Calu3 (cell line): ENCODE data around the gene LINC00632. TPM values are rescaled to one million over a fixed set of nuclear protein-coding genes. Genes with fewer than 3 reads are reported as not detected.

Experiments used
- BruUV-seq: library from RNA; stranded (reverse); fragments of 400-500 nt; replicated peaks from 2 replicates; lab custom pipeline; 2021; lab: Mats Ljungman, UMichigan
- CTCF ChIA-PET: fragments of 300-600 bp; sonication (Branson Sonifier 250); formaldehyde crosslinking; loops from one replicate; lab custom pipeline; 2022; ENCODE audit warnings: antibody characterized with exemption; lab: Charles Lee
- DNase-seq: peaks from one replicate; pipeline ENCODE4 v3.0.0; 2022
- H3K27ac Mint-ChIP-seq: one replicate; pipeline ENCODE4 v1.8.0; 2022; ENCODE audit warnings: mixed read lengths; ENCODE audit not compliant: unreplicated experiment
- H3K27me3 Mint-ChIP-seq: one replicate; pipeline ENCODE4 v1.8.0; 2022; ENCODE audit warnings: mixed read lengths; ENCODE audit not compliant: unreplicated experiment
- H3K36me3 Mint-ChIP-seq: one replicate; pipeline ENCODE4 v1.8.0; 2022; ENCODE audit warnings: mild to moderate bottlenecking, moderate library complexity, mixed read lengths; ENCODE audit not compliant: insufficient read depth, unreplicated experiment
- H3K4me1 Mint-ChIP-seq: one replicate; pipeline ENCODE4 v1.8.0; 2022; ENCODE audit warnings: mild to moderate bottlenecking, low read depth, mixed read lengths; ENCODE audit not compliant: unreplicated experiment
- H3K4me3 Mint-ChIP-seq: one replicate; pipeline ENCODE4 v1.8.0; 2022; ENCODE audit warnings: mild to moderate bottlenecking, low read depth, moderate library complexity, mixed read lengths; ENCODE audit not compliant: unreplicated experiment
- H3K9me3 Mint-ChIP-seq: one replicate; pipeline ENCODE4 v1.8.0; 2022; ENCODE audit warnings: low read depth, mixed read lengths; ENCODE audit not compliant: unreplicated experiment
- intact Hi-C: fragments of 100-400 bp; cut with micrococcal nuclease; formaldehyde crosslinking; loops from one replicate; pipeline ENCODE4 v1.10.0; 2022; ENCODE audit not compliant: unreplicated experiment
- total RNA-seq: library from RNA; stranded (reverse); gene quantifications from 2 replicates; pipeline ENCODE4 v1.2.3, GENCODE V29; 2022
- TF ChIP-seq, protein P1 (sequence below): fragments of 200-600 bp; IDR thresholded peaks from one replicate; pipeline ENCODE4 v1.8.0; 2022; ENCODE audit warnings: antibody characterized with exemption; ENCODE audit not compliant: unreplicated experiment

The LINC00632 gene
- total RNA-seq, 1 experiment from 2014 or later: not detected

- Mint-ChIP-seq H3K27ac (no peak overlapping the region), H3K9me3 (peaks cover 4% of the 10 kb centered on the region), H3K4me1 (no peaks in the 10 kb centered on the region), H3K36me3 (no peaks in the 10 kb centered on the region), H3K4me3 (no peak overlapping the region), H3K27me3 (no peaks in the 10 kb centered on the region)
- TF ChIP-seq, protein P1, sequence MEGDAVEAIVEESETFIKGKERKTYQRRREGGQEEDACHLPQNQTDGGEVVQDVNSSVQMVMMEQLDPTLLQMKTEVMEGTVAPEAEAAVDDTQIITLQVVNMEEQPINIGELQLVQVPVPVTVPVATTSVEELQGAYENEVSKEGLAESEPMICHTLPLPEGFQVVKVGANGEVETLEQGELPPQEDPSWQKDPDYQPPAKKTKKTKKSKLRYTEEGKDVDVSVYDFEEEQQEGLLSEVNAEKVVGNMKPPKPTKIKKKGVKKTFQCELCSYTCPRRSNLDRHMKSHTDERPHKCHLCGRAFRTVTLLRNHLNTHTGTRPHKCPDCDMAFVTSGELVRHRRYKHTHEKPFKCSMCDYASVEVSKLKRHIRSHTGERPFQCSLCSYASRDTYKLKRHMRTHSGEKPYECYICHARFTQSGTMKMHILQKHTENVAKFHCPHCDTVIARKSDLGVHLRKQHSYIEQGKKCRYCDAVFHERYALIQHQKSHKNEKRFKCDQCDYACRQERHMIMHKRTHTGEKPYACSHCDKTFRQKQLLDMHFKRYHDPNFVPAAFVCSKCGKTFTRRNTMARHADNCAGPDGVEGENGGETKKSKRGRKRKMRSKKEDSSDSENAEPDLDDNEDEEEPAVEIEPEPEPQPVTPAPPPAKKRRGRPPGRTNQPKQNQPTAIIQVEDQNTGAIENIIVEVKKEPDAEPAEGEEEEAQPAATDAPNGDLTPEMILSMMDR: no peak
- intact Hi-C loops: no loop called here
- no peak for DNase-seq
- CTCF ChIA-PET: no interaction called here
- no TSS peak for BruUV-seq
Measured at GRCh38 chrX:140822184-140822583, 112.6 kb downstream of the LINC00632 start.

DNA sequence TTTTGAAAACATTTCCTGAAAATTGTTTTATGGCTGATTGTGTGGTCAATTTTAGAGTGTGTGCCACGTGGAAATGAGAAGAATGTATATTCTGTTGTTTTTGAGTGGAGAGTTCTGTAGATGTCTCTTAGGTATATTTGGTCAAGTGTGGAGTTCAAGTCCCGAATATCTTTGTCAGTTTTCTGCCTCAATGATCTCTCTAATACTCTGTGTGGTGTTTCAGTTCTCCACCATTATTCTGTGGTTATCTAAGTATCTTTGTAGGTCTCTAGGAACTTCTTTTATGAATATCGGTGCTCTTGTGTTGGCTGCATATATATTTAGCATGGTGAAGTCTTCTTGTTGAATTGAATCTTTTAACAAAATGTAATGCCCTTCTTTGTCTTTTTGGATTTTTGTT is 113.3 kb downstream of the LINC00632 start:
- intact Hi-C loops: no loop called here
- no peak for DNase-seq
- no peak overlapping the region for H3K27ac Mint-ChIP-seq

GRCh38 chrX:140836874-140837273 is 127.3 kb downstream of the LINC00632 start:
- Mint-ChIP-seq H3K36me3 (no peaks in the 10 kb centered on the region), H3K9me3 (peaks cover 3% of the 10 kb centered on the region), H3K4me3 (no peak overlapping the region), H3K27me3 (no peaks in the 10 kb centered on the region), H3K27ac (no peak overlapping the region), H3K4me1 (no peaks in the 10 kb centered on the region)
- BruUV-seq: no TSS peak
- no peak for DNase-seq
- TF ChIP-seq, protein P1: no peak
- CTCF ChIA-PET: no interaction called here
- intact Hi-C loops: no loop called here

More for the DNA sequence above, 113.3 kb downstream of the LINC00632 start:
- Mint-ChIP-seq H3K4me3 (no peak overlapping the region), H3K36me3 (no peaks in the 10 kb centered on the region), H3K9me3 (peaks cover 4% of the 10 kb centered on the region), H3K27me3 (no peaks in the 10 kb centered on the region), H3K4me1 (no peaks in the 10 kb centered on the region)
- TF ChIP-seq, protein P1: no peak
- BruUV-seq: no TSS peak
- CTCF ChIA-PET: no interaction called here

Other genes with a start within 250 kb of the LINC00632 start
- gene SOX3, start 204.7 kb upstream of the LINC00632 start, total RNA-seq: not detected in 2 replicates